Measurements from ENCODE around the gene HLA-DPB1. TPM values are rescaled to one million over a fixed set of nuclear protein-coding genes. Genes with fewer than 3 reads are reported as not detected.

The HLA-DPB1 gene
- total RNA-seq, 1 donor from 2014 or later, result 14.4 TPM

GRCh38 chr6:33105916-33106871, 30.4 kb downstream of the HLA-DPB1 start:
- H3K4me1 Mint-ChIP-seq (ENCODE audit: unreplicated experiment), result no peaks in the 10 kb centered on the region
- H3K9me3 Mint-ChIP-seq (ENCODE audit: unreplicated experiment), result no peaks in the 10 kb centered on the region
- H3K27me3 Mint-ChIP-seq (ENCODE audit: unreplicated experiment), result peaks cover 3% of the 10 kb centered on the region
- no peak overlapping the region for H3K4me3 Mint-ChIP-seq (ENCODE audit: unreplicated experiment)
- DNase-seq (ENCODE audit: low spot score), result no peak
- peaks cover 5% of the 10 kb centered on the region for H3K36me3 Mint-ChIP-seq (ENCODE audit: low read depth, unreplicated experiment)
- no peak overlapping the region for H3K27ac Mint-ChIP-seq (ENCODE audit: unreplicated experiment)
- no peak for TF ChIP-seq CTCF (IDR thresholded peaks at IDR 0.05; ENCODE audit: unreplicated experiment)

GRCh38 chr6:33107641-33108040, 31.9 kb downstream of the HLA-DPB1 start:
- Mint-ChIP-seq H3K27me3 (ENCODE audit: unreplicated experiment) (peaks cover 3% of the 10 kb centered on the region), H3K4me1 (ENCODE audit: unreplicated experiment) (no peaks in the 10 kb centered on the region), H3K9me3 (ENCODE audit: unreplicated experiment) (no peaks in the 10 kb centered on the region), H3K27ac (ENCODE audit: unreplicated experiment) (no peak overlapping the region), H3K4me3 (ENCODE audit: unreplicated experiment) (no peak overlapping the region), H3K36me3 (ENCODE audit: low read depth, unreplicated experiment) (peaks cover 5% of the 10 kb centered on the region)
- TF ChIP-seq CTCF (IDR thresholded peaks at IDR 0.05; ENCODE audit: unreplicated experiment), result no peak
- DNase-seq (ENCODE audit: low spot score), result no peak

GRCh38 chr6:33108307-33108706, 32.5 kb downstream of the HLA-DPB1 start:
- TF ChIP-seq CTCF (IDR thresholded peaks at IDR 0.05; ENCODE audit: unreplicated experiment), result no peak
- Mint-ChIP-seq H3K9me3 (ENCODE audit: unreplicated experiment) (no peaks in the 10 kb centered on the region), H3K27ac (ENCODE audit: unreplicated experiment) (no peak overlapping the region), H3K4me1 (ENCODE audit: unreplicated experiment) (no peaks in the 10 kb centered on the region), H3K27me3 (ENCODE audit: unreplicated experiment) (peaks cover 3% of the 10 kb centered on the region), H3K4me3 (ENCODE audit: unreplicated experiment) (no peak overlapping the region), H3K36me3 (ENCODE audit: low read depth, unreplicated experiment) (peaks cover 5% of the 10 kb centered on the region)
- no peak for DNase-seq (ENCODE audit: low spot score)

GRCh38 chr6:33112148-33112547, 36.4 kb downstream of the HLA-DPB1 start:
- no peak overlapping the region for H3K27ac Mint-ChIP-seq (ENCODE audit: unreplicated experiment)
- no peaks in the 10 kb centered on the region for H3K9me3 Mint-ChIP-seq (ENCODE audit: unreplicated experiment)
- H3K36me3 Mint-ChIP-seq (ENCODE audit: low read depth, unreplicated experiment), result no peaks in the 10 kb centered on the region
- TF ChIP-seq CTCF (IDR thresholded peaks at IDR 0.05; ENCODE audit: unreplicated experiment), result no peak
- peaks cover 5% of the 10 kb centered on the region for H3K27me3 Mint-ChIP-seq (ENCODE audit: unreplicated experiment)
- H3K4me1 Mint-ChIP-seq (ENCODE audit: unreplicated experiment), result peaks cover 6% of the 10 kb centered on the region
- H3K4me3 Mint-ChIP-seq (ENCODE audit: unreplicated experiment), result no peak overlapping the region
- no peak for DNase-seq (ENCODE audit: low spot score)

DNA sequence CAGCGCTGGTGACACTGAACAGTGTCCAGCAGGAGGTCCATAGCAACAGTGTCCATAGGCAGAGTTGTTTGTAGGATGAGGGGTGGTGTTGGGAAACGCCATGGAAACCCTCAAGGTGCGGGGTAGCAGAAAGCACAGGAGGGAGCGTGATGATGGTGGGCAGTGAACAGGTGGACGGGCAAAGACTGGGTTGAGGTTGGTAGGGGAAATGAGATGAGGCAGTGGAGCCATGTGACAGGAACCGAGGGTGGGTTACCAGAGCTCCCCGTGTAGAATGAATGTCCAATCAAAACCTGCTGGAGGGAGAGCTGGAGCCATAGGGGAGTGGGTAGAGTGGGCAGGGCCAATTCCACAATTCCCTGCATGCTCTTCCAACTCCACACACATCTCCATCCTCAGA, 38.0 kb downstream of the HLA-DPB1 start:
- Mint-ChIP-seq H3K27ac (ENCODE audit: unreplicated experiment) (no peak overlapping the region), H3K4me3 (ENCODE audit: unreplicated experiment) (no peak overlapping the region), H3K36me3 (ENCODE audit: low read depth, unreplicated experiment) (no peaks in the 10 kb centered on the region), H3K27me3 (ENCODE audit: unreplicated experiment) (peaks cover 7% of the 10 kb centered on the region), H3K9me3 (ENCODE audit: unreplicated experiment) (no peaks in the 10 kb centered on the region), H3K4me1 (ENCODE audit: unreplicated experiment) (peaks cover 13% of the 10 kb centered on the region)
- TF ChIP-seq CTCF (IDR thresholded peaks at IDR 0.05; ENCODE audit: unreplicated experiment), result no peak
- no peak for DNase-seq (ENCODE audit: low spot score)

All from endothelial cell (in vitro differentiated cells).